Measurements from ENCODE around the gene INSYN2A.

- TF ChIP-seq GATA2 (IDR thresholded peaks at IDR 0.05; ENCODE audit: low read depth, low read length) (no peak), GATA3 (IDR thresholded peaks at IDR 0.05; ENCODE audit: low read depth, low read length) (no peak)
Observed at GRCh38 chr10:127200646-127201045, 4.3 kb upstream of the INSYN2A start.
